GM21526 (cell line): ENCODE measurements around the gene KCNE2.
"Not testable (repeated sequence)": the region's sequence is repeated elsewhere in the genome, so short reads cannot be mapped to it uniquely, and the experiment has no call there.

Source experiments
- ATAC-seq: cut with Tn5 transposase; IDR thresholded peaks from one replicate; pipeline ENCODE4 v1.9.1; 2021; ENCODE audit warnings: moderate library complexity; ENCODE audit not compliant: unreplicated experiment, low FRiP score

Gene KCNE2

GRCh38 chr21:34352556-34352955, 11.2 kb upstream of the KCNE2 start:
- no peak for ATAC-seq

DNA sequence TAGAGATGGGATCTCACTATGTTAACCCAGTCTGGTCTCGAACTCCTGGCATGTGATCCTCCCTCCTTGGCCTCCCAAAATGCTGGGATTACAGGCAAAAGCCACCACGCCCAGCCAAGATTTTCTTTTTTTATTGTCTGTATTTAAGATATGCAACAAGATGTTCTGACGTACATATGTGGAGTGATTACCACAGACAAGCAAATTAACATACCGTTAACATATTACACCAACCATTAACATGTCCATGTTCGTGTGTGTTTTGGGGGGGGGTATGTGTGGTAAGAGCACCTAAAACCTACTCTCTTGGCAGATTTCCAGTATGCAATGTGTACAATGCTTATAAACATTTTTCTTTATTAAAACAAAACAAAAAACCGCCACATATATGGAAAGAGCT, 10.6 kb upstream of the KCNE2 start:
- ATAC-seq: no peak

- no peak for ATAC-seq
Observed at GRCh38 chr21:34354836-34355235, 9.0 kb upstream of the KCNE2 start.

- ATAC-seq: no peak
Observed at GRCh38 chr21:34355570-34355969, 8.2 kb upstream of the KCNE2 start.

GRCh38 chr21:34357889-34358288, 5.9 kb upstream of the KCNE2 start:
- ATAC-seq: no peak

GRCh38 chr21:34358866-34359265, 4.9 kb upstream of the KCNE2 start:
- no peak for ATAC-seq

GRCh38 chr21:34360488-34361241, 3.1 kb upstream of the KCNE2 start:
- no peak for ATAC-seq

GRCh38 chr21:34362136-34362444, 1.7 kb upstream of the KCNE2 start:
- no peak for ATAC-seq

GRCh38 chr21:34362670-34363069, 1.1 kb upstream of the KCNE2 start:
- no peak for ATAC-seq

- no peak for ATAC-seq
Observed at GRCh38 chr21:34364921-34365320, 1.1 kb downstream of the KCNE2 start.

DNA sequence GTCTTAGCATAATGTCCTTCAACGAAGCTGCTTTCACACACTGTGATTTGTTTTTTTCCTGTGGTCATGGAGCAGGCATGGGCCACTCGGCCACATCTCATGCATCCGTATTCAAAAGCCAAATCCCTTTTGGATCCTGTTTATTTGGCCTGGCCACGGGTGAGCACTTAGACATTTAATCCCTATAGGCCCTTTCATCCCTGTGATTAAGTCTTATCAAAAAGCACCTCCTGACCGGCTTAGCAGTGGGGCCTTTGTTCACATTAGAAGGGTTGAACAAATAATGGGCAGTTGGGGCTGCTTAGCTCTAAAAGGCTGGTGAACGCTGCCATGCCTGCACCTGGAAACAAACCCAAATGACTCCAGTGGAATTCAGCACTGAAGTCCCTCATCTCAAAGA, 2.0 kb downstream of the KCNE2 start:
- no peak for ATAC-seq

GRCh38 chr21:34367320-34367935, 3.6 kb downstream of the KCNE2 start:
- ATAC-seq: no peak

DNA sequence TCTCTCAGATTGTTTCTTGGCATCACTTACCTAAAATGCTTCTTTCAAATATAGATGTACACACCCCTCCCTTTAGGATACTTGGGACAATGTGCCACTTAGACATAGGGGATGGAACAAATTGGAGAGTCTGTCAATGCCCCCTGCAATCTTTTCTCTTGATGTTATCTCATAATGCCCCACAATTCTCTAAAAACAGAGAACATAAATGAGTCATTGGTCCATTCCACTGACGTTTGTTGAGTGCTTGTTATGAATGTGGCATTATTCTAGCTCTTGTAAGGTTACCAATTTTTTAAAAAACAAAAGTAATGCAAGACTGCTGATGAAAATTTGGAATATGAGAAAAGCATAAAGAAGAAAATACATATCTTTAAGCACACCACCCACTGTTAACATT, 5.9 kb downstream of the KCNE2 start:
- ATAC-seq: no peak

- ATAC-seq: no peak
Observed at GRCh38 chr21:34372321-34372720, 8.5 kb downstream of the KCNE2 start.

DNA sequence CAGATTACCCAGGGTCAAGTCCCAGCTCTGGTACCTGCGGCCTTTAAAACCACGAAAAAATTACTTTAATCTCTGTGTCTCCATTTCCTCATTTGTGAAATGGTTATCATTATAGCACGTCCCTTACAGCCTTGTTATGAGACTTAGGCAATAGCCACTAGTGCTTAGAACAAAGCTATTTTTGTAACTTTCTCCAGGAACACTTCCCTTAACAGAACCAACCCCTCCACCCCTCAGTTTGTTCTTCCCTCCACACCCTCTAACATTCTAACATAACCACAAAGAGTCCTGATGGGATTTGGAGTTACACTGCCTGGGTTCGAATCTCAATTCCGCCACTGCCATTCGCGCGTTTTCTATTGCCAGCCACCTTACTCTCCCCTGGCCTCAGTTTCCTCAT, 10.7 kb downstream of the KCNE2 start:
- not testable (repeated sequence) for ATAC-seq

DNA sequence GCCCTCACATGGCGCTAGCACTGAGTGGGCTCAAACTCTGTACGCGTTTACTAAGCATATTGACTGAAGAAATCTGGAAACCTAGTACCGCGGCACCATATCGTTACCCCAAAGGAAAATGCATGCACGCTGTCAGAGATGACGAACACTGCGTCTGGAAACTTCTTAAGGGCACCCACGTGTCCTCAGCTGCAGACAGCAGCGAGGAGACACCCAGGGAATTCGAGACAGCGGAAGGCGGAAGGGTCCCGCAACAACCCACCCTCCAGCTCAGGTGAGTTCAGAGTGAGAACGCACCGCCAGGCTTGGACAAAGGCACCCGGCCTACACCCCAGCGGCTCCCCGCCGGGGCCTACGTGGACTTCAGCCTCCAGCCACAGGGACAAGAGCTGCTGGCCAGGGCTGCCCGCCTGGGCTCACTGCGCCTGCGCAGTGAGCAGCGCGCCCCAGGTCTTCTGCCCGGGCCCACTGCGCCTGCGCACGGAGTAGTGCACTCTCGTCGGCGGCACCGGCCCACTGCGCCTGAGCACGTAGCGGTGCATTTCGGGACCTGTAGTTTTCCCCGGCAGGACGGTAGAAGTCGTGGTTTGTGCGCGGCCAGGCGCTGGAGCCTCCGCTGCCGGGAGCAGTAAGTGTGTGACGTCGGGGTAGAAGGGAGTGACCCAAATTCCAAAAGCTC, 11.3 kb downstream of the KCNE2 start, which contains the start of gene SMIM11:
Gene SMIM11, plus strand, starts transcription at position 568 of the 679 bp plus-strand sequence. CDS start 3,998 bp downstream, outside the sequence.
- ATAC-seq: peak; percentile 81

DNA sequence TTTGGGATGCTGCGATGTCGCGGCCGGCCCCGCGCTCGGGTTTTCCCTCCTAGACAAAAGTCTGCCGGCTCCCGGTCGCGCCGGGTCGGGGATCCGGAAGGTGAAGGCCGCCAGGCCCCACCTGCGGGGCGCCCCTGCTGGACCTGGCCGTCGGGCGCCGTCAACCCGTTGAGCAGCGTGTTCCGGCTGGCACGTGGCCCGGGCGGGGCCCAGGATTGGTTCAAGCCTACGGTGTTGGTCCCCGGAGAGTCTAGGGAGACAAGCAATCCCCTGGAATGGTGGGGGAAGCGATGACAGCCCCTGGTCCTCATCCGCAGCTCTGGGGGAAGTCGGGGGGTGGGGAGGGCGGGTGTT, 11.8 kb downstream of the KCNE2 start:
- peak; percentile 50 for ATAC-seq

- not testable (repeated sequence) for ATAC-seq
Observed at GRCh38 chr21:34383138-34383537, 19.3 kb downstream of the KCNE2 start.

DNA sequence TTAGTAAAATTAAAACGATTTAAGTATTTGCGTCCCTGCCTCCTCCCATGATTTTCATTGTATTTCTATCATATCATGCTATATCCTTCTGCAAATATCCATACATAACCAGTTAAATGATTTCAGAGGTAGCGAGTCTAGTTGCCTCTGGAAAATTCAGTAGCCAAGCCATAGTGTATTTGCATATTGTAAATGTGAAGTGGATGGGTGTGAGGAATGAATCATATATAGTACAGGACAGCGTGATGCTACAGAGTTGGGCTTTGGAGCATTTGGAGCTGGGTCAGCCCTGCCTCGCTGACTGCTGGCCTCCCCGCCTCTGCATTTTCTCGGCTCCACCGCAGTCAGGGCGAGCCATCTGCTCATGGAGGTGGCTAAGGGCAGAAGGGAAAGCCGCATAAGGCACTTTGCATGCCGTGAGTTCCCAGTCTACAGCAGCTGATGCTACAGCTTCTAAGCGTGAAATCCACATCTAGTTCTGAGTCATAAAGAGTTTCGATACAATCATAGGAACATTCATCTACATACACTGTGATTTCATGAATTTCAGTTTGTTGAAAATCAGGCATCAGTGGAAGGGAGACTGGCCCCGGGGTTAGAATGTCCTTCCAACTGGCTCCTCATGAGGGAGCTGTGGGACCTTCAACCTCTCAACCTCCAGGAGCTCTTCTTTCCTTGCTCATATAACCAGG, 20.1 kb downstream of the KCNE2 start:
- ATAC-seq: peak; percentile 81

GRCh38 chr21:34400522-34400921, 36.7 kb downstream of the KCNE2 start:
- not testable (repeated sequence) for ATAC-seq

DNA sequence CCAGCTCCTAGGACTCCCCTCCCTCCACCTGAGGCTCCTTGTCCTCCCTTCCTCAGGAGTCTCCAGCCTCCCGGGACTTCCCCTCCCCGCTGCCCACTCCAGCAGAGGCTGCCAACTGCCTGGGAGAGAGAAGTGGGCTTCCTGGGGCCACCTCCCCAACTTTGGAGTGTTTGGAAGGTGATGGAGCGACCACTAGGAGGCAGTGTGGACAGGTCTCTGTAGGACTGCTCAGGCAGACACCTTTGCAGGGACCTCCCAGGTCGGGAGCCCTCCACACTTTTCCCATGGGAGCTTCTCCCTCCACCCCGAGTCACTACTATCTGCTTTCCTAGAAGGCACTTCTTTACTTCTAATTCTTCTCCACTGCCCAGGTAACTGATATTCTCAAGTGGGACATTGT, 40.9 kb downstream of the KCNE2 start:
- ATAC-seq: not testable (repeated sequence)
